Mesenchymal stem cell (in vitro differentiated cells and primary cell): ENCODE results near the gene CNP.

ENCODE experiments used
- DNase-seq: peaks from one replicate; pipeline ENCODE4 v3.0.0-alpha.2; 2013
- H2AFZ ChIP-seq: one replicate; pipeline ENCODE4 v1.6.1; 2013; ENCODE audit warnings: low read depth, mild to moderate bottlenecking, control low read depth, inconsistent platforms, low read length, moderate library complexity
- H2AK5ac ChIP-seq: 2 replicates; pipeline ENCODE4 v1.6.1; 2013; ENCODE audit warnings: low read length, moderate library complexity, mild to moderate bottlenecking, inconsistent platforms; ENCODE audit not compliant: severe bottlenecking
- H2BK120ac ChIP-seq: one replicate; pipeline ENCODE4 v1.6.1; 2013; ENCODE audit warnings: low read depth, mild to moderate bottlenecking, inconsistent platforms, low read length, moderate library complexity
- H2BK12ac ChIP-seq, 2 experiments: one replicate each; pipeline ENCODE4 v1.6.1; 2013; ENCODE audit warnings: inconsistent platforms in 2 of 2, low read length in 2 of 2, mild to moderate bottlenecking in 2 of 2, moderate library complexity in 2 of 2, control low read depth in 1 of 2
- H2BK15ac ChIP-seq: one replicate; pipeline ENCODE4 v1.6.1; 2013; ENCODE audit warnings: mild to moderate bottlenecking, low read depth, inconsistent platforms; ENCODE audit not compliant: poor library complexity, severe bottlenecking
- H2BK5ac ChIP-seq: 2 replicates; pipeline ENCODE4 v1.6.1; 2013; ENCODE audit warnings: low read depth, mild to moderate bottlenecking, low read length, control low read depth, inconsistent platforms; ENCODE audit not compliant: poor library complexity, severe bottlenecking
- H3K14ac ChIP-seq, 2 experiments: one replicate each; pipeline ENCODE4 v1.6.1; 2013; ENCODE audit warnings: inconsistent platforms in 2 of 2, low read length in 2 of 2, control low read depth in 1 of 2, mild to moderate bottlenecking in 1 of 2, moderate library complexity in 1 of 2
- H3K18ac ChIP-seq, 2 experiments: one replicate each; pipeline ENCODE4 v1.6.1; 2013; ENCODE audit warnings: inconsistent platforms in 2 of 2, low read length in 2 of 2, control low read depth in 1 of 2, low read depth in 1 of 2, mild to moderate bottlenecking in 1 of 2
- H3K23ac ChIP-seq, 2 experiments: one replicate each; pipeline ENCODE4 v1.6.1; 2013; ENCODE audit warnings: inconsistent platforms in 2 of 2, low read length in 2 of 2, mild to moderate bottlenecking in 2 of 2, moderate library complexity in 2 of 2, control low read depth in 1 of 2
- H3K27ac ChIP-seq: 2 replicates; pipeline ENCODE4 v1.5.1; 2013; ENCODE audit warnings: mild to moderate bottlenecking, moderate library complexity, low read length, control low read depth, inconsistent platforms; ENCODE audit not compliant: poor library complexity, severe bottlenecking
- H3K27me3 ChIP-seq, 2 experiments: 2 replicates each; pipeline versions ENCODE4 v1.6.1 to v1.7.0; 2013; ENCODE audit warnings: low read length in 2 of 2, mild to moderate bottlenecking in 2 of 2, moderate library complexity in 2 of 2, control low read depth in 1 of 2, inconsistent platforms in 1 of 2; ENCODE audit not compliant: control insufficient read depth in 1 of 2, insufficient read depth in 1 of 2
- H3K36me3 ChIP-seq, 2 experiments: 2 replicates each; pipeline versions ENCODE4 v1.6.1 to v1.7.0; 2013; ENCODE audit warnings: low read length in 2 of 2, control low read depth in 1 of 2, inconsistent platforms in 1 of 2, low read depth in 1 of 2, mild to moderate bottlenecking in 1 of 2; ENCODE audit not compliant: insufficient read depth in 2 of 2, control insufficient read depth in 1 of 2
- H3K4ac ChIP-seq, 2 experiments: one replicate each; pipeline ENCODE4 v1.6.1; 2013; ENCODE audit warnings: inconsistent platforms in 2 of 2, low read length in 2 of 2, mild to moderate bottlenecking in 2 of 2, moderate library complexity in 2 of 2, control low read depth in 1 of 2, low read depth in 1 of 2
- H3K4me1 ChIP-seq: 2 replicates; pipeline ENCODE4 v1.6.1; 2013; ENCODE audit warnings: low read depth, low read length, control low read depth; ENCODE audit not compliant: control insufficient read depth, insufficient read depth
- H3K4me2 ChIP-seq: 2 replicates; pipeline ENCODE4 v1.6.1; 2013; ENCODE audit warnings: low read length, mild to moderate bottlenecking, inconsistent platforms; ENCODE audit not compliant: poor library complexity, severe bottlenecking
- H3K4me3 ChIP-seq, 2 experiments: 2 replicates each; pipeline versions ENCODE4 v1.5.1 to v1.7.0; 2013; ENCODE audit warnings: low read length in 2 of 2, mild to moderate bottlenecking in 2 of 2, control low read depth in 1 of 2, low read depth in 1 of 2; ENCODE audit not compliant: insufficient read depth in 1 of 2
- H3K79me1 ChIP-seq: replicated peaks from 2 replicates; pipeline ENCODE4 v1.6.1; 2013; ENCODE audit warnings: mild to moderate bottlenecking, control low read depth, low read length, inconsistent platforms; ENCODE audit not compliant: poor library complexity, severe bottlenecking
- H3K9ac ChIP-seq: 2 replicates; pipeline ENCODE4 v1.7.0; 2013; ENCODE audit warnings: mild to moderate bottlenecking, low read length, moderate library complexity
- H3K9me3 ChIP-seq: 2 replicates; pipeline ENCODE4 v1.7.0; 2013; ENCODE audit warnings: mild to moderate bottlenecking, low read length; ENCODE audit not compliant: control insufficient read depth
- H4K8ac ChIP-seq: one replicate; pipeline ENCODE4 v1.6.1; 2013; ENCODE audit warnings: inconsistent platforms, mild to moderate bottlenecking, low read length, moderate library complexity
- H4K91ac ChIP-seq: one replicate; pipeline ENCODE4 v1.6.1; 2013; ENCODE audit warnings: mild to moderate bottlenecking, low read length, inconsistent platforms
- WGBS: methylation state at CpG from one replicate; pipeline ENCODE4 v1.1.7; 2013; ENCODE audit warnings: mixed read lengths; 5-methylcytosine and 5-hydroxymethylcytosine counted together

Gene CNP

DNA sequence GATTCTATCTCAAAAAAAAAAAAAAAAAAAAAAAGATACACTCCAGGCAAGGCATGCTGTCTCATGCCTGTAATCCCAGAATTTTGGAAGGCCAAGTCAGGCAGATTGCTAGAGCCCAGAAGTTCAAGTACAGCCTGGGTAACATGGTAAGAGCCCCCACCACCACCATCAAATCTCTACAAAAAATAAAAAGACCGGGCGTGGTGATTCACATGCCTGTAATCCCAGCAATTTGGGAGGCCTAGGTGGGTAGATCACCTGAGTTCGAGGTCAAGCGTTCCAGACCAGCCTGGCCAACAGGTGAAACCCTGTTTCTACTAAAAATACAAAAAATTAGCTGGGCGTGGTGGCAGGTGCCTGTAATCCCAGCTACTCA, 46.0 kb upstream of the CNP start:
- H3K4me2 ChIP-seq: no peak overlapping the region
- H3K14ac ChIP-seq: no peak overlapping the region
- H3K23ac ChIP-seq: no peak overlapping the region
- no peaks in the 10 kb centered on the region for H3K27me3 ChIP-seq
- H3K4me3 ChIP-seq: no peak overlapping the region
- no peaks in the 10 kb centered on the region for H3K9me3 ChIP-seq
- H4K8ac ChIP-seq: no peak overlapping the region
- no peak overlapping the region for H3K18ac ChIP-seq
- H2AK5ac ChIP-seq: no peak overlapping the region
- H2BK12ac ChIP-seq: no peak overlapping the region
- 99% methylated on average over 5 of the region's 5 CpGs for WGBS
- no peak overlapping the region for H4K91ac ChIP-seq
- H2BK5ac ChIP-seq: no peak overlapping the region
- H3K27ac ChIP-seq: no peak overlapping the region
- H2BK15ac ChIP-seq: no peak overlapping the region
- H3K4me1 ChIP-seq: peaks cover 15% of the 10 kb centered on the region
- no peak for DNase-seq
- H2BK120ac ChIP-seq: no peak overlapping the region
- H3K36me3 ChIP-seq: peaks cover 0 to 4% of the 10 kb centered on the region in 2 experiments
- no peak overlapping the region for H3K4ac ChIP-seq
- peaks cover 4% of the 10 kb centered on the region for H3K79me1 ChIP-seq
- no peak overlapping the region for H3K9ac ChIP-seq
- no peak overlapping the region for H2AFZ ChIP-seq

DNA sequence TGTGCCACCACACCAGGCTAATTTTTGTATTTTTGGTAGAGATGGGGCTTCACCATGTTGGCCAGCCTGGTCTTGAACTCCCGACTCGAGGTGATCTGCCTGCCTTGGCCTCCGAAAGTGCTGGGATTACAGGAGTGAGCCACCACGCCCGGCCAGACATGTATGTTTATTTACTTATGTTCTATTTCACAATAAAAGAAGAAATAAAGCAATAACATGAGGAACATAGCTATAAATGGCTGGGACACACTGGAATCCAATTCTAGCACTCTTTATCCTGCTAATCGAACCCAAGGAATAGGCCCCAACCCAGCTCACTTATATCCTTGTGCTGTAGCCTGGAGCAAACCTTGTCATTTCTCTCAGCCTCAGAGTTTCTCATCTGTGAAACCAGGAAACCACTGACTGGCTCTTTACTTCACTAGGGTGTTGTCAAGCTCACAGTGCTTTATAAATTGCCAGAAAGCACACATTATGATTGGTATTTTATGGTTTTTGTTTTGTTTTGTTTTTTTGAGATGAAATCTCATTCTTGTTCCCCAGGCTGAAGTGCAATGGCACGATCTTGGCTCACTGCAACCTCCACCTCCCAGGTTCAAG, 40.5 kb upstream of the CNP start:
- no peak for DNase-seq
- H3K4me1 ChIP-seq: peaks cover 3% of the 10 kb centered on the region

DNA sequence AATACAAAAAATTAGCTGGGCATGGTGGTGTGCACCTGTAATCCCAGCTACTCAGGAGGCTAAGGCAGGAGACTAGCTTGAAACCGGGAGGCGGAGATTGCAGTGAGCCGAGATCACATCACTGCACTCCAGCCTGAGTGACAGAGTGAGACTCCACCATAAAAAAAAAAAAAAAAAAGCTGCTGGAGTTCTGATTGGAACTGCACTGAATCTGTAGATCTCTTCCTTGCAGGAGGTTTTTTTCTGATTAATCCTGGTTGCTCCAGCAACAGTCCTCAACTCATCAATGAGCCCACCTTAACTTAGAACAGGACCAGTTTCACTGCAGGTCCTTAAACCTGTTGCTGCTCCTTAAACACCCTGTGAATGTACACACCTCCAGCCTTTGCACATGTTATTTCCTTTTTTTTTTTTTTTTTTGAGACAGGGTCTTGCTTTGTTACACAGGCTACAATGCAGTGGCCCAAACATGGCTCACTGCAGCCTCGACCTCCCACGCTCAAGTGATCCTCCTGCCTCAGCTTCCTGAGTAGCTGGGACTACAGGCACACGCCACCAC, 37.8 kb upstream of the CNP start:
- Histone ChIP-seq H3K36me3 (no peaks in the 10 kb centered on the region), H3K18ac (no peak overlapping the region), H3K23ac (no peak overlapping the region), H2BK15ac (no peak overlapping the region), H3K9me3 (no peaks in the 10 kb centered on the region), H3K4me2 (no peak overlapping the region), H2BK12ac (peak overlapping the region in 1 of 2 experiments; percentile 72), H3K4ac (peak overlapping the region in 1 of 2 experiments; percentile 67), H3K4me1 (peaks cover 3% of the 10 kb centered on the region), H3K79me1 (peaks cover 5% of the 10 kb centered on the region), H3K14ac (no peak overlapping the region), H2AK5ac (no peak overlapping the region), H3K27ac (no peak overlapping the region), H3K9ac (no peak overlapping the region), H4K91ac (no peak overlapping the region), H3K27me3 (no peaks in the 10 kb centered on the region), H4K8ac (peak overlapping the region; percentile 51), H2BK120ac (no peak overlapping the region), H3K4me3 (peak overlapping the region in 1 of 2 experiments; percentile 79), H2AFZ (no peak overlapping the region), H2BK5ac (no peak overlapping the region)
- 100% methylated on average over 4 of the region's 6 CpGs for WGBS
- no peak for DNase-seq

More for the DNA sequence above, 40.5 kb upstream of the CNP start:
- no peak overlapping the region for H3K9ac ChIP-seq
- no peak overlapping the region for H2AFZ ChIP-seq
- H3K27me3 ChIP-seq: no peaks in the 10 kb centered on the region
- no peak overlapping the region for H3K4ac ChIP-seq
- no peak overlapping the region for H2BK12ac ChIP-seq
- no peak overlapping the region for H2BK5ac ChIP-seq
- no peak overlapping the region for H3K18ac ChIP-seq
- H3K14ac ChIP-seq: no peak overlapping the region
- no peaks in the 10 kb centered on the region for H3K36me3 ChIP-seq
- H3K27ac ChIP-seq: no peak overlapping the region
- no peak overlapping the region for H2BK120ac ChIP-seq
- WGBS: 91% methylated on average over 2 of the region's 7 CpGs
- no peak overlapping the region for H4K8ac ChIP-seq
- H3K23ac ChIP-seq: no peak overlapping the region
- no peak overlapping the region for H3K4me2 ChIP-seq
- H4K91ac ChIP-seq: no peak overlapping the region
- H3K4me3 ChIP-seq: no peak overlapping the region
- H3K9me3 ChIP-seq: no peaks in the 10 kb centered on the region
- H2AK5ac ChIP-seq: no peak overlapping the region
- peaks cover 4% of the 10 kb centered on the region for H3K79me1 ChIP-seq
- H2BK15ac ChIP-seq: no peak overlapping the region

- Histone ChIP-seq H3K27me3 (no peaks in the 10 kb centered on the region), H2BK15ac (peak within 1 kb of the TSS; percentile 76), H3K9ac (peak within 1 kb of the TSS; percentile 87), H3K4ac (peak within 1 kb of the TSS in 1 of 2 experiments; percentile 96), H3K9me3 (no peaks in the 10 kb centered on the region), H3K23ac (peak within 1 kb of the TSS in 1 of 2 experiments; percentile 59), H3K4me2 (peak within 1 kb of the TSS; percentile 95), H2BK120ac (no peak within 1 kb of the TSS), H4K8ac (peak within 1 kb of the TSS; percentile 91), H3K36me3 (no peaks in the 10 kb centered on the region), H3K27ac (peak within 1 kb of the TSS; percentile 94), H4K91ac (peak within 1 kb of the TSS; percentile 54), H3K4me1 (peaks cover 3% of the 10 kb centered on the region), H3K18ac (peak within 1 kb of the TSS; percentile 85 to 91), H3K4me3 (peak within 1 kb of the TSS; percentile 68 to 79), H2AFZ (peak within 1 kb of the TSS; percentile 85), H3K14ac (peak within 1 kb of the TSS in 1 of 2 experiments; percentile 81), H2BK12ac (peak within 1 kb of the TSS; percentile 11 to 52), H3K79me1 (peaks cover 3% of the 10 kb centered on the region), H2BK5ac (no peak within 1 kb of the TSS), H2AK5ac (peak within 1 kb of the TSS; percentile 58)
- DNase-seq: peak; percentile 99
- WGBS: 5% methylated on average over 43 of the region's 43 CpGs
Observed at GRCh38 chr17:41930009-41930832, 36.4 kb upstream of the CNP start, which contains the start of gene ODAD4. Gene ODAD4 (plus strand): TSS chr17:41930617. CDS start chr17:41930724, 107 bp downstream.
